ENCODE measurements around the gene ST8SIA6. TPM values are rescaled to one million over a fixed set of nuclear protein-coding genes. Genes with fewer than 3 reads are reported as not detected.

ST8SIA6 gene
- total RNA-seq, 1 experiment from 2014 or later: 1.3 TPM

DNA sequence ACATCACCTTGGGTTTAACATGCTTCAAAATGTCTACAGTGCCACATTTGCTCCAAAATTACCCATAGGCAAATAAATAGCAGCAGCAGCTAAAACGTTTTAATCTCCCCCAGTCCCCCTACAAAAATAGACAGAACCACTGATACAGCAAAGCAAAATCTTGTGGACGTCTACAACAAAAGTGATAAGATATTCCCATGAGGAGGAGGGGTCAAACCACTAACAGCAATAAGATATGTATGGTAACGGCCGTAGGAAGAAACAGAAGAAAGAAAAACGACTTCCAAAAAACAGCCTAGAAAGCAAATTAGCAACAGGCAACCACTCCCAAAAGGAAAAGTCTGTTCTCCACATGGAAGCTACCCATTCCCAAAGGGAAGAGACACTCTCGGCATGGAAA, 34.5 kb upstream of the ST8SIA6 start:
- RAD21 ChIA-PET (ENCODE audit: low non-redundant PET in 1 of 2, low total read pairs in 2 of 2, uncharacterized antibody in 2 of 2, unreplicated experiment in 2 of 2): no interaction called here
- no peak overlapping the region for H3K9ac ChIP-seq (ENCODE audit: low read length)
- H2AFZ ChIP-seq (ENCODE audit: low read depth, low read length, poor library complexity, severe bottlenecking): no peak overlapping the region
- H3K27me3 ChIP-seq (ENCODE audit: insufficient read depth, low read length): no peaks in the 10 kb centered on the region
- DNase-seq (ENCODE audit: low read depth, low spot score): no peak
- CTCF ChIA-PET: no interaction called here
- ATAC-seq: no peak
- no TSS peak for BruUV-seq (replicated peaks)
- H3K4me2 ChIP-seq (ENCODE audit: low read length): no peak overlapping the region
- H3K79me2 ChIP-seq (ENCODE audit: insufficient read depth, low read length): no peaks in the 10 kb centered on the region
- no peaks in the 10 kb centered on the region for H3K36me3 ChIP-seq (ENCODE audit: control insufficient read depth in 1 of 2, insufficient read depth in 2 of 2, low read length in 2 of 2)
- POLR2A ChIA-PET: no interaction called here
- H3K9me2 ChIP-seq (ENCODE audit: insufficient read depth): no peaks in the 10 kb centered on the region
- H3K4me3 ChIP-seq (replicated peaks in 1 of 2; ENCODE audit: low read depth in 1 of 2, low read length in 2 of 2): no peak overlapping the region
- no peaks in the 10 kb centered on the region for H3K4me1 ChIP-seq (ENCODE audit: control insufficient read depth in 1 of 2, insufficient read depth in 2 of 2, low read length in 2 of 2)
- no peaks in the 10 kb centered on the region for H4K20me1 ChIP-seq (ENCODE audit: insufficient read depth)
- intact Hi-C loops (cut with micrococcal nuclease): no loop called here
- no peak overlapping the region for H3K27ac ChIP-seq (ENCODE audit: low read depth, low read length)
- H3K9me3 ChIP-seq (ENCODE audit: control insufficient read depth in 1 of 2, insufficient read depth in 1 of 2, low read depth in 1 of 2, low read length in 2 of 2): no peaks in the 10 kb centered on the region
- TF ChIP-seq POLR2AphosphoS5 (IDR thresholded peaks at IDR 0.05; ENCODE audit: low read depth, low read length): no peak
- TF ChIP-seq, protein P1, sequence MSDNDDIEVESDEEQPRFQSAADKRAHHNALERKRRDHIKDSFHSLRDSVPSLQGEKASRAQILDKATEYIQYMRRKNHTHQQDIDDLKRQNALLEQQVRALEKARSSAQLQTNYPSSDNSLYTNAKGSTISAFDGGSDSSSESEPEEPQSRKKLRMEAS (IDR thresholded peaks at IDR 0.05): no peak
- TF ChIP-seq, protein P2, sequence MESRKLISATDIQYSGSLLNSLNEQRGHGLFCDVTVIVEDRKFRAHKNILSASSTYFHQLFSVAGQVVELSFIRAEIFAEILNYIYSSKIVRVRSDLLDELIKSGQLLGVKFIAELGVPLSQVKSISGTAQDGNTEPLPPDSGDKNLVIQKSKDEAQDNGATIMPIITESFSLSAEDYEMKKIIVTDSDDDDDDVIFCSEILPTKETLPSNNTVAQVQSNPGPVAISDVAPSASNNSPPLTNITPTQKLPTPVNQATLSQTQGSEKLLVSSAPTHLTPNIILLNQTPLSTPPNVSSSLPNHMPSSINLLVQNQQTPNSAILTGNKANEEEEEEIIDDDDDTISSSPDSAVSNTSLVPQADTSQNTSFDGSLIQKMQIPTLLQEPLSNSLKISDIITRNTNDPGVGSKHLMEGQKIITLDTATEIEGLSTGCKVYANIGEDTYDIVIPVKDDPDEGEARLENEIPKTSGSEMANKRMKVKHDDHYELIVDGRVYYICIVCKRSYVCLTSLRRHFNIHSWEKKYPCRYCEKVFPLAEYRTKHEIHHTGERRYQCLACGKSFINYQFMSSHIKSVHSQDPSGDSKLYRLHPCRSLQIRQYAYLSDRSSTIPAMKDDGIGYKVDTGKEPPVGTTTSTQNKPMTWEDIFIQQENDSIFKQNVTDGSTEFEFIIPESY (IDR thresholded peaks at IDR 0.05; ENCODE audit: extremely low read depth, insufficient replicate concordance, low read length): no peak
- no peak for TF ChIP-seq ELF1 (IDR thresholded peaks at IDR 0.05; ENCODE audit: borderline replicate concordance, low read depth)
- TF ChIP-seq EZH2phosphoT487 (IDR thresholded peaks at IDR 0.05; ENCODE audit: borderline replicate concordance): no peak
- TF ChIP-seq, protein P3, sequence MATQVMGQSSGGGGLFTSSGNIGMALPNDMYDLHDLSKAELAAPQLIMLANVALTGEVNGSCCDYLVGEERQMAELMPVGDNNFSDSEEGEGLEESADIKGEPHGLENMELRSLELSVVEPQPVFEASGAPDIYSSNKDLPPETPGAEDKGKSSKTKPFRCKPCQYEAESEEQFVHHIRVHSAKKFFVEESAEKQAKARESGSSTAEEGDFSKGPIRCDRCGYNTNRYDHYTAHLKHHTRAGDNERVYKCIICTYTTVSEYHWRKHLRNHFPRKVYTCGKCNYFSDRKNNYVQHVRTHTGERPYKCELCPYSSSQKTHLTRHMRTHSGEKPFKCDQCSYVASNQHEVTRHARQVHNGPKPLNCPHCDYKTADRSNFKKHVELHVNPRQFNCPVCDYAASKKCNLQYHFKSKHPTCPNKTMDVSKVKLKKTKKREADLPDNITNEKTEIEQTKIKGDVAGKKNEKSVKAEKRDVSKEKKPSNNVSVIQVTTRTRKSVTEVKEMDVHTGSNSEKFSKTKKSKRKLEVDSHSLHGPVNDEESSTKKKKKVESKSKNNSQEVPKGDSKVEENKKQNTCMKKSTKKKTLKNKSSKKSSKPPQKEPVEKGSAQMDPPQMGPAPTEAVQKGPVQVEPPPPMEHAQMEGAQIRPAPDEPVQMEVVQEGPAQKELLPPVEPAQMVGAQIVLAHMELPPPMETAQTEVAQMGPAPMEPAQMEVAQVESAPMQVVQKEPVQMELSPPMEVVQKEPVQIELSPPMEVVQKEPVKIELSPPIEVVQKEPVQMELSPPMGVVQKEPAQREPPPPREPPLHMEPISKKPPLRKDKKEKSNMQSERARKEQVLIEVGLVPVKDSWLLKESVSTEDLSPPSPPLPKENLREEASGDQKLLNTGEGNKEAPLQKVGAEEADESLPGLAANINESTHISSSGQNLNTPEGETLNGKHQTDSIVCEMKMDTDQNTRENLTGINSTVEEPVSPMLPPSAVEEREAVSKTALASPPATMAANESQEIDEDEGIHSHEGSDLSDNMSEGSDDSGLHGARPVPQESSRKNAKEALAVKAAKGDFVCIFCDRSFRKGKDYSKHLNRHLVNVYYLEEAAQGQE (IDR thresholded peaks at IDR 0.05; ENCODE audit: low read depth): no peak
- TF ChIP-seq SIN3A (IDR thresholded peaks at IDR 0.05; ENCODE audit: low read depth): no peak
- TF ChIP-seq ZNF274 (IDR thresholded peaks at IDR 0.05; ENCODE audit: low read depth, low read length): no peak
- TF ChIP-seq EZH2 (IDR thresholded peaks at IDR 0.05): no peak
- TF ChIP-seq YY1 (IDR thresholded peaks at IDR 0.05; ENCODE audit: extremely low read depth, insufficient replicate concordance, low read depth, low read length): no peak
- no peak for TF ChIP-seq JUND (IDR thresholded peaks at IDR 0.05)
- no peak for TF ChIP-seq EGR1 (IDR thresholded peaks at IDR 0.05; ENCODE audit: low read depth)
- no peak for TF ChIP-seq ZFX (IDR thresholded peaks at IDR 0.05)
- TF ChIP-seq, protein P4, sequence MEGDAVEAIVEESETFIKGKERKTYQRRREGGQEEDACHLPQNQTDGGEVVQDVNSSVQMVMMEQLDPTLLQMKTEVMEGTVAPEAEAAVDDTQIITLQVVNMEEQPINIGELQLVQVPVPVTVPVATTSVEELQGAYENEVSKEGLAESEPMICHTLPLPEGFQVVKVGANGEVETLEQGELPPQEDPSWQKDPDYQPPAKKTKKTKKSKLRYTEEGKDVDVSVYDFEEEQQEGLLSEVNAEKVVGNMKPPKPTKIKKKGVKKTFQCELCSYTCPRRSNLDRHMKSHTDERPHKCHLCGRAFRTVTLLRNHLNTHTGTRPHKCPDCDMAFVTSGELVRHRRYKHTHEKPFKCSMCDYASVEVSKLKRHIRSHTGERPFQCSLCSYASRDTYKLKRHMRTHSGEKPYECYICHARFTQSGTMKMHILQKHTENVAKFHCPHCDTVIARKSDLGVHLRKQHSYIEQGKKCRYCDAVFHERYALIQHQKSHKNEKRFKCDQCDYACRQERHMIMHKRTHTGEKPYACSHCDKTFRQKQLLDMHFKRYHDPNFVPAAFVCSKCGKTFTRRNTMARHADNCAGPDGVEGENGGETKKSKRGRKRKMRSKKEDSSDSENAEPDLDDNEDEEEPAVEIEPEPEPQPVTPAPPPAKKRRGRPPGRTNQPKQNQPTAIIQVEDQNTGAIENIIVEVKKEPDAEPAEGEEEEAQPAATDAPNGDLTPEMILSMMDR (IDR thresholded peaks at IDR 0.05 in 2 of 3, conservative IDR thresholded peaks at IDR 0.05 in 1 of 3; ENCODE audit: borderline replicate concordance in 1 of 3, insufficient read depth in 1 of 3, low read depth in 2 of 3, low read length in 2 of 3): no peak
- TF ChIP-seq POLR2A (IDR thresholded peaks at IDR 0.05; ENCODE audit: borderline replicate concordance, extremely low read depth, insufficient read depth, insufficient read length): no peak
- no peak for TF ChIP-seq SRF (IDR thresholded peaks at IDR 0.05; ENCODE audit: low read depth)
- no peak for TF ChIP-seq TCF7L2 (IDR thresholded peaks at IDR 0.05; ENCODE audit: borderline replicate concordance, extremely low read depth, insufficient read depth, insufficient read length)
- no peak for TF ChIP-seq CEBPB (IDR thresholded peaks at IDR 0.05; ENCODE audit: low read depth)
- no peak for TF ChIP-seq FOSL1 (IDR thresholded peaks at IDR 0.05; ENCODE audit: low read depth)

Measured in HCT116 (cell line).